Mesenchymal stem cell (in vitro differentiated cells and primary cell): Measurements from ENCODE around the gene DBP.

Source experiments
- DNase-seq: peaks from one replicate; pipeline ENCODE4 v3.0.0-alpha.2; 2013
- H2AFZ ChIP-seq: one replicate; pipeline ENCODE4 v1.6.1; 2013; ENCODE audit warnings: low read depth, mild to moderate bottlenecking, control low read depth, inconsistent platforms, low read length, moderate library complexity
- H2AK5ac ChIP-seq: 2 replicates; pipeline ENCODE4 v1.6.1; 2013; ENCODE audit warnings: low read length, moderate library complexity, mild to moderate bottlenecking, inconsistent platforms; ENCODE audit not compliant: severe bottlenecking
- H2BK120ac ChIP-seq: one replicate; pipeline ENCODE4 v1.6.1; 2013; ENCODE audit warnings: low read depth, mild to moderate bottlenecking, inconsistent platforms, low read length, moderate library complexity
- H2BK12ac ChIP-seq, 2 experiments: one replicate each; pipeline ENCODE4 v1.6.1; 2013; ENCODE audit warnings: inconsistent platforms in 2 of 2, low read length in 2 of 2, mild to moderate bottlenecking in 2 of 2, moderate library complexity in 2 of 2, control low read depth in 1 of 2
- H2BK15ac ChIP-seq: one replicate; pipeline ENCODE4 v1.6.1; 2013; ENCODE audit warnings: mild to moderate bottlenecking, low read depth, inconsistent platforms; ENCODE audit not compliant: poor library complexity, severe bottlenecking
- H2BK5ac ChIP-seq: 2 replicates; pipeline ENCODE4 v1.6.1; 2013; ENCODE audit warnings: low read depth, mild to moderate bottlenecking, low read length, control low read depth, inconsistent platforms; ENCODE audit not compliant: poor library complexity, severe bottlenecking
- H3K14ac ChIP-seq, 2 experiments: one replicate each; pipeline ENCODE4 v1.6.1; 2013; ENCODE audit warnings: inconsistent platforms in 2 of 2, low read length in 2 of 2, control low read depth in 1 of 2, mild to moderate bottlenecking in 1 of 2, moderate library complexity in 1 of 2
- H3K18ac ChIP-seq, 2 experiments: one replicate each; pipeline ENCODE4 v1.6.1; 2013; ENCODE audit warnings: inconsistent platforms in 2 of 2, low read length in 2 of 2, control low read depth in 1 of 2, low read depth in 1 of 2, mild to moderate bottlenecking in 1 of 2
- H3K23ac ChIP-seq, 2 experiments: one replicate each; pipeline ENCODE4 v1.6.1; 2013; ENCODE audit warnings: inconsistent platforms in 2 of 2, low read length in 2 of 2, mild to moderate bottlenecking in 2 of 2, moderate library complexity in 2 of 2, control low read depth in 1 of 2
- H3K27ac ChIP-seq: 2 replicates; pipeline ENCODE4 v1.5.1; 2013; ENCODE audit warnings: mild to moderate bottlenecking, moderate library complexity, low read length, control low read depth, inconsistent platforms; ENCODE audit not compliant: poor library complexity, severe bottlenecking
- H3K27me3 ChIP-seq, 2 experiments: 2 replicates each; pipeline versions ENCODE4 v1.6.1 to v1.7.0; 2013; ENCODE audit warnings: low read length in 2 of 2, mild to moderate bottlenecking in 2 of 2, moderate library complexity in 2 of 2, control low read depth in 1 of 2, inconsistent platforms in 1 of 2; ENCODE audit not compliant: control insufficient read depth in 1 of 2, insufficient read depth in 1 of 2
- H3K36me3 ChIP-seq, 2 experiments: 2 replicates each; pipeline versions ENCODE4 v1.6.1 to v1.7.0; 2013; ENCODE audit warnings: low read length in 2 of 2, control low read depth in 1 of 2, inconsistent platforms in 1 of 2, low read depth in 1 of 2, mild to moderate bottlenecking in 1 of 2; ENCODE audit not compliant: insufficient read depth in 2 of 2, control insufficient read depth in 1 of 2
- H3K4ac ChIP-seq, 2 experiments: one replicate each; pipeline ENCODE4 v1.6.1; 2013; ENCODE audit warnings: inconsistent platforms in 2 of 2, low read length in 2 of 2, mild to moderate bottlenecking in 2 of 2, moderate library complexity in 2 of 2, control low read depth in 1 of 2, low read depth in 1 of 2
- H3K4me1 ChIP-seq: 2 replicates; pipeline ENCODE4 v1.6.1; 2013; ENCODE audit warnings: low read depth, low read length, control low read depth; ENCODE audit not compliant: control insufficient read depth, insufficient read depth
- H3K4me2 ChIP-seq: 2 replicates; pipeline ENCODE4 v1.6.1; 2013; ENCODE audit warnings: low read length, mild to moderate bottlenecking, inconsistent platforms; ENCODE audit not compliant: poor library complexity, severe bottlenecking
- H3K4me3 ChIP-seq, 2 experiments: 2 replicates each; pipeline versions ENCODE4 v1.5.1 to v1.7.0; 2013; ENCODE audit warnings: low read length in 2 of 2, mild to moderate bottlenecking in 2 of 2, control low read depth in 1 of 2, low read depth in 1 of 2; ENCODE audit not compliant: insufficient read depth in 1 of 2
- H3K79me1 ChIP-seq: replicated peaks from 2 replicates; pipeline ENCODE4 v1.6.1; 2013; ENCODE audit warnings: mild to moderate bottlenecking, control low read depth, low read length, inconsistent platforms; ENCODE audit not compliant: poor library complexity, severe bottlenecking
- H3K9ac ChIP-seq: 2 replicates; pipeline ENCODE4 v1.7.0; 2013; ENCODE audit warnings: mild to moderate bottlenecking, low read length, moderate library complexity
- H3K9me3 ChIP-seq: 2 replicates; pipeline ENCODE4 v1.7.0; 2013; ENCODE audit warnings: mild to moderate bottlenecking, low read length; ENCODE audit not compliant: control insufficient read depth
- H4K8ac ChIP-seq: one replicate; pipeline ENCODE4 v1.6.1; 2013; ENCODE audit warnings: inconsistent platforms, mild to moderate bottlenecking, low read length, moderate library complexity
- H4K91ac ChIP-seq: one replicate; pipeline ENCODE4 v1.6.1; 2013; ENCODE audit warnings: mild to moderate bottlenecking, low read length, inconsistent platforms
- WGBS: methylation state at CpG from one replicate; pipeline ENCODE4 v1.1.7; 2013; ENCODE audit warnings: mixed read lengths; 5-methylcytosine and 5-hydroxymethylcytosine counted together

Gene DBP

GRCh38 chr19:48629599-48630295 lies 7.4 kb downstream of the DBP start:
- Histone ChIP-seq H3K4me1 (peaks cover 51% of the 10 kb centered on the region), H2AK5ac (no peak overlapping the region), H3K18ac (peak overlapping the region; percentile 46 to 49), H3K23ac (no peak overlapping the region), H3K79me1 (peaks cover 11% of the 10 kb centered on the region), H3K4me2 (no peak overlapping the region), H2BK120ac (peak overlapping the region; percentile 76), H3K9ac (no peak overlapping the region), H3K27ac (no peak overlapping the region), H4K91ac (peak overlapping the region; percentile 56), H2BK12ac (peak overlapping the region; percentile 51 to 57), H3K4me3 (no peak overlapping the region), H3K27me3 (no peaks in the 10 kb centered on the region), H3K14ac (no peak overlapping the region), H2BK5ac (no peak overlapping the region), H3K36me3 (peaks cover 29 to 40% of the 10 kb centered on the region in 2 experiments), H4K8ac (peak overlapping the region; percentile 85), H2AFZ (no peak overlapping the region), H2BK15ac (peak overlapping the region; percentile 30), H3K4ac (peak overlapping the region; percentile 3 to 46), H3K9me3 (no peaks in the 10 kb centered on the region)
- 40% methylated on average over 48 of the region's 48 CpGs for WGBS
- peak; percentile 71 for DNase-seq

GRCh38 chr19:48629297-48629598 lies 7.9 kb downstream of the DBP start:
- Histone ChIP-seq H2AK5ac (no peak overlapping the region), H2BK120ac (no peak overlapping the region), H2AFZ (no peak overlapping the region), H2BK15ac (no peak overlapping the region), H3K14ac (no peak overlapping the region), H3K18ac (peak overlapping the region in 1 of 2 experiments; percentile 49), H3K36me3 (peaks cover 29 to 40% of the 10 kb centered on the region in 2 experiments), H3K9me3 (no peaks in the 10 kb centered on the region), H3K9ac (no peak overlapping the region), H2BK5ac (no peak overlapping the region), H4K8ac (no peak overlapping the region), H3K4me2 (no peak overlapping the region), H3K4ac (peak overlapping the region in 1 of 2 experiments; percentile 22), H3K4me3 (no peak overlapping the region), H3K79me1 (peaks cover 11% of the 10 kb centered on the region), H3K23ac (no peak overlapping the region), H3K4me1 (peaks cover 52% of the 10 kb centered on the region), H3K27me3 (no peaks in the 10 kb centered on the region), H2BK12ac (peak overlapping the region in 1 of 2 experiments; percentile 42), H3K27ac (no peak overlapping the region), H4K91ac (no peak overlapping the region)
- WGBS = 97% methylated on average over 22 of the region's 22 CpGs
- no peak for DNase-seq

DNA sequence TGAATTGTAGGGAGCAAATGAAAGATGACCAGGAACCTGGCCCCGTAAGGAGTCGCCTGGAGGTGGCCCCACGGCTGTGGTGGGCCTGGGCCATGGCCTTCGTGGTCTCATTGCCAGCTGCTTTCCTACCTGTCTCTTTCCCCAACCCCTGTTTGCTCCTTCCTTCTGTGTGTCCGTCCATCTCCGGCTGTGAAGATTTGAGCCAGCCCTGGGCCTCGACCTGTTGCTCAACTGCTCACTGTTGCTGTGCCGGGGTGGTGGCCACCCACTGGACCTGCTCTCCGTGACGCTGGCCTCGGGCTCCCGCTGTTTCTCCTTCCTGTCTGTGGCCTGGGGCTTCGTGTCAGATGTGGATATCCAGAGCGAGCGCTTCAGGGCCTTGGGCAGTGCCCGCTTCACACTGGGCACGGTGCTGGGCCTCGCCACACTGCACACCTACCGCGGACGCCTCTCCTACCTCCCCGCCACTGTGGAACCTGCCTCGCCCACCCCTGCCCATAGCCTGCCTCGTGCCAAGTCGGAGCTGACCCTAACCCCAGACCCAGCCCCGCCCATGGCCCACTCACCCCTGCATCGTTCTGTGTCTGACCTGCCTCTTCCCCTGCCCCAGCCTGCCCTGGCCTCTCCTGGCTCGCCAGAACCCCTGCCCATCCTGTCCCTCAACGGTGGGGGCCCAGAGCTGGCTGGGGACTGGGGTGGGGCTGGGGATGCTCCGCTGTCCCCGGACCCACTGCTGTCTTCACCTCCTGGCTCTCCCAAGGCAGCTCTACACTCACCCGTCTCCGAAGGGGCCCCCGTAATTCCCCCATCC lies 8.5 kb downstream of the DBP start:
- Histone ChIP-seq H2AFZ (no peak overlapping the region), H2BK120ac (no peak overlapping the region), H3K27ac (peak overlapping the region; percentile 7), H4K8ac (no peak overlapping the region), H4K91ac (peak overlapping the region; percentile 25), H3K23ac (no peak overlapping the region), H3K79me1 (peaks cover 11% of the 10 kb centered on the region), H2BK12ac (no peak overlapping the region), H3K9ac (no peak overlapping the region), H3K27me3 (no peaks in the 10 kb centered on the region), H2BK15ac (no peak overlapping the region), H2AK5ac (no peak overlapping the region), H3K18ac (no peak overlapping the region), H3K4me3 (no peak overlapping the region), H2BK5ac (no peak overlapping the region), H3K4me1 (peaks cover 47% of the 10 kb centered on the region), H3K9me3 (no peaks in the 10 kb centered on the region), H3K14ac (no peak overlapping the region), H3K4me2 (no peak overlapping the region), H3K4ac (peak overlapping the region in 1 of 2 experiments; percentile 22), H3K36me3 (peaks cover 29 to 40% of the 10 kb centered on the region in 2 experiments)
- 94% methylated on average over 34 of the region's 34 CpGs for WGBS
- DNase-seq = no peak

DNA sequence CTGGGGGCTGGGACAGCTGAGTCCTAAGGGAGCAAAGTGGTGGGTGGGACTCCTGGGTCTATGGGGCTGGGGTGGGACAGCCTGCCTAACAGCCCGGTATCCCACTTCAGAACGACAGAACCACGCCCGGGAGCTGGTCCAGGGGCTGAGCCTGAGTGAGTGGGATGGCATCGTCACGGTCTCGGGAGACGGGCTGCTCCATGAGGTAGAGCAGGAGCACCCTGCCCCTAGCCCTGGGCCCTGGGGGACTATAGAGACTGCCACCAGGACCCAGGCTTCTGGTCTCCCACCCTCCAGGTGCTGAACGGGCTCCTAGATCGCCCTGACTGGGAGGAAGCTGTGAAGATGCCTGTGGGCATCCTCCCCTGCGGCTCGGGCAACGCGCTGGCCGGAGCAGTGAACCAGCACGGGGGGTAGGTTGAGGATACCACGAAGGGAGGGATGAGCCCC lies 9.3 kb downstream of the DBP start:
- Histone ChIP-seq H2AFZ (no peak overlapping the region), H2AK5ac (no peak overlapping the region), H3K4ac (no peak overlapping the region), H3K9me3 (no peaks in the 10 kb centered on the region), H3K14ac (no peak overlapping the region), H3K79me1 (peaks cover 11% of the 10 kb centered on the region), H2BK120ac (no peak overlapping the region), H3K27ac (no peak overlapping the region), H3K36me3 (peaks cover 29 to 40% of the 10 kb centered on the region in 2 experiments), H4K8ac (no peak overlapping the region), H3K4me3 (no peak overlapping the region), H3K4me1 (peaks cover 41% of the 10 kb centered on the region), H2BK5ac (no peak overlapping the region), H4K91ac (peak overlapping the region; percentile 34), H3K18ac (no peak overlapping the region), H3K23ac (no peak overlapping the region), H2BK15ac (no peak overlapping the region), H3K9ac (no peak overlapping the region), H2BK12ac (no peak overlapping the region), H3K4me2 (no peak overlapping the region), H3K27me3 (no peaks in the 10 kb centered on the region)
- 94% methylated on average over 16 of the region's 17 CpGs for WGBS
- no peak for DNase-seq
